Loucy (cell line): ENCODE measurements around the gene TFAP2D.
A peak's percentile ranks its signal among the peaks of the same experiment; 100 is the strongest.

ENCODE experiments used
- H2AFZ ChIP-seq: fragments of 200-600 bp; sonication (generic); 2 replicates; pipeline ENCODE4 v1.6.0; 2016; ENCODE audit warnings: antibody characterized with exemption, mild to moderate bottlenecking, low read length, moderate library complexity
- H3F3A ChIP-seq: fragments of 200-600 bp; 2 replicates; pipeline ENCODE4 v1.6.0; 2016; ENCODE audit warnings: antibody characterized with exemption, low read depth, mild to moderate bottlenecking
- H3K27me3 ChIP-seq: fragments of 200-600 bp; sonication (generic); 2 replicates; pipeline ENCODE4 v1.6.1; 2014; ENCODE audit warnings: low read length, mild to moderate bottlenecking; ENCODE audit not compliant: insufficient read depth, poor library complexity, severe bottlenecking
- H3K36me3 ChIP-seq: fragments of 200-600 bp; sonication (generic); 2 replicates; pipeline ENCODE4 v1.6.1; 2016; ENCODE audit warnings: low read length; ENCODE audit not compliant: insufficient read depth
- H3K4me1 ChIP-seq: fragments of 200-600 bp; sonication (generic); 2 replicates; pipeline ENCODE4 v1.5.1; 2014; ENCODE audit warnings: low read length, mild to moderate bottlenecking; ENCODE audit not compliant: insufficient read depth, poor library complexity, severe bottlenecking
- H3K4me2 ChIP-seq: fragments of 200-600 bp; sonication (generic); 2 replicates; pipeline ENCODE4 v1.6.0; 2014; ENCODE audit warnings: antibody characterized with exemption, low read length, low read depth, mild to moderate bottlenecking; ENCODE audit not compliant: poor library complexity, severe bottlenecking
- H3K4me3 ChIP-seq: fragments of 200-600 bp; sonication (generic); 2 replicates; pipeline ENCODE4 v1.5.1; 2014; ENCODE audit warnings: low read length, mild to moderate bottlenecking, mixed read lengths; ENCODE audit not compliant: poor library complexity, severe bottlenecking
- H3K79me2 ChIP-seq: fragments of 200-600 bp; sonication (generic); 2 replicates; pipeline ENCODE4 v1.6.1; 2014; ENCODE audit warnings: low read length; ENCODE audit not compliant: insufficient read depth
- H3K9ac ChIP-seq: fragments of 200-600 bp; sonication (generic); 2 replicates; pipeline ENCODE4 v1.6.0; 2014; ENCODE audit warnings: mild to moderate bottlenecking, low read depth, low read length, moderate library complexity; ENCODE audit not compliant: poor library complexity, severe bottlenecking
- H3K9me2 ChIP-seq: fragments of 200-600 bp; sonication (generic); replicated peaks from 2 replicates; pipeline ENCODE4 v1.6.1; 2016; ENCODE audit warnings: low read depth, low read length, mixed read lengths
- H3K9me3 ChIP-seq: fragments of 200-600 bp; sonication (generic); 2 replicates; pipeline ENCODE4 v1.6.1; 2014; ENCODE audit warnings: mild to moderate bottlenecking, antibody characterized with exemption, low read length, low read depth; ENCODE audit not compliant: insufficient read depth
- H4K20me1 ChIP-seq: fragments of 200-600 bp; sonication (generic); 2 replicates; pipeline ENCODE4 v1.6.0; 2014; ENCODE audit warnings: antibody characterized with exemption, low read length, mild to moderate bottlenecking; ENCODE audit not compliant: insufficient read depth, poor library complexity, severe bottlenecking
- EZH2phosphoT487 ChIP-seq: fragments of 200-600 bp; IDR thresholded peaks from 2 replicates; pipeline ENCODE4 v1.6.1; 2018; ENCODE audit warnings: antibody characterized with exemption, mild to moderate bottlenecking, moderate library complexity, borderline replicate concordance
- TF ChIP-seq, protein P1 (sequence below): fragments of 200-600 bp; sonication (generic); conservative IDR thresholded peaks from 2 replicates; pipeline ENCODE4 v1.5.1; 2014; ENCODE audit warnings: mild to moderate bottlenecking, antibody characterized with exemption, low read length

The TFAP2D gene

DNA sequence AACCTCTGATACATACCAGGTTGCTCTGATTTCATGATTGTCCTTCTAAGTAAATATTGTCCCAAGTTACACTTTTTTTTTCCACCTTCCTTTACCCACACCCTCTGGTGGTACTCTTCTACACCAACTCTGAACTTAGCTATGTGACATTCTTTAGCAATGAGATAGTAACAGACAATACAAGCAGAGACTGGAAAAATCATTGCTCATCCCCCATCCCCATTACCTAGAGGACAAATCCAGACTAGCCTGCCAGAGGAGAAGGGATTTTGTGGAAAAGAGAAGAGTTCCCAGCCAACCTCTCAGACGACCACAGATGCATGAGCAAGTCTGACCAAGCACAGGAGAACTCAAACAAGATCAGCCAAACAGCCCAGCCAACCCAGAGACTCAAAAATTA lies 72.6 kb downstream of the TFAP2D start:
- no peak overlapping the region for H3K9ac ChIP-seq
- H3K4me2 ChIP-seq: no peak overlapping the region
- H3K4me3 ChIP-seq: no peak overlapping the region
- no peaks in the 10 kb centered on the region for H3F3A ChIP-seq
- H3K9me2 ChIP-seq: no peaks in the 10 kb centered on the region
- no peaks in the 10 kb centered on the region for H4K20me1 ChIP-seq
- H3K9me3 ChIP-seq: no peaks in the 10 kb centered on the region
- H3K36me3 ChIP-seq: no peaks in the 10 kb centered on the region
- no peaks in the 10 kb centered on the region for H3K79me2 ChIP-seq
- no peak overlapping the region for H2AFZ ChIP-seq
- TF ChIP-seq, protein P1, sequence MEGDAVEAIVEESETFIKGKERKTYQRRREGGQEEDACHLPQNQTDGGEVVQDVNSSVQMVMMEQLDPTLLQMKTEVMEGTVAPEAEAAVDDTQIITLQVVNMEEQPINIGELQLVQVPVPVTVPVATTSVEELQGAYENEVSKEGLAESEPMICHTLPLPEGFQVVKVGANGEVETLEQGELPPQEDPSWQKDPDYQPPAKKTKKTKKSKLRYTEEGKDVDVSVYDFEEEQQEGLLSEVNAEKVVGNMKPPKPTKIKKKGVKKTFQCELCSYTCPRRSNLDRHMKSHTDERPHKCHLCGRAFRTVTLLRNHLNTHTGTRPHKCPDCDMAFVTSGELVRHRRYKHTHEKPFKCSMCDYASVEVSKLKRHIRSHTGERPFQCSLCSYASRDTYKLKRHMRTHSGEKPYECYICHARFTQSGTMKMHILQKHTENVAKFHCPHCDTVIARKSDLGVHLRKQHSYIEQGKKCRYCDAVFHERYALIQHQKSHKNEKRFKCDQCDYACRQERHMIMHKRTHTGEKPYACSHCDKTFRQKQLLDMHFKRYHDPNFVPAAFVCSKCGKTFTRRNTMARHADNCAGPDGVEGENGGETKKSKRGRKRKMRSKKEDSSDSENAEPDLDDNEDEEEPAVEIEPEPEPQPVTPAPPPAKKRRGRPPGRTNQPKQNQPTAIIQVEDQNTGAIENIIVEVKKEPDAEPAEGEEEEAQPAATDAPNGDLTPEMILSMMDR: no peak
- H3K4me1 ChIP-seq: no peaks in the 10 kb centered on the region
- H3K27me3 ChIP-seq: no peaks in the 10 kb centered on the region

DNA sequence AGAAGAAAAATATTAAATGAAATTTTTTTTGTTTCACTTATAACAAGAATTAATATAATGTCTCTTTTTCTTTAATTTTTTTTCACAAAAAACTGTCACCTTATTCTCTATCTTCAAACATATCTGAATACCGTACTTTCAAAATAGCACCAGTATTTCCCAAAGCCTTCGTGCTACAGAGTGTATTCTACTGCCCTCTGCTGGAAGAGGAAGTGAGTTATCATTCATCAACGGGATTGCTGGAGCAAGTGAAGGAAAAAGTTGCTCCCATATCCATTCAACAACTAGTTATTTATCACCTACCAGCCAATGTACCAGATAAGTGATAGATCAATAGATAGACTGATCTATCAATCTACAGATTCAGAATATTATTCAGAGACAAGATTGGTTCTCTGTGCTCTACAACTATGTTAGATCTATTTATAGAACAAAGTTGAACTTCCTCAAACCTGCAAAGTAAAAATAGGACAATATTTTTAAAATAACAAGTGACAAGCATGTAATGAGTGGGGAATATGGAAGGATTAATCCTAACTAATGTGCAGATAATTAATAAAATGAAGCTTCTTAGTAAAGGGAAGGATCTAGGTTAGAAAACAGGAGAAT lies 78.7 kb downstream of the TFAP2D start:
- H3K36me3 ChIP-seq: no peaks in the 10 kb centered on the region

DNA sequence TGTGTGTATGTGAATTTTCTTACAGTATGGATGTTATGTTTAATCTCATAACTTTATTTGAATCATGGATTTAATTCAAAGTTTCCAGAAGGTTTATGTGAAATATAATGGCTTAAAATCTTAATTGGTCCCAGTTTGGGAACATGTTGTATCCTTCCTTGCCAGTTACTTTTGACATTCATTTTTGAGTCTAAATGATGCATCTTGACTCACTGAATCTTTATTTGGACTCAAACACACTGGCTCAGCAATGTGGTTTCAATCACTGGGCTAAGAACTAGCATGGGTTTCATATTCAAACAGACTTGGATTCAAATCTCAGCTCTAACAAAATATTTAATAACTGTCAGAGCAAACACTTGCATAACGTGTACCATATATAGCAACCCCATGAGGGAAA lies 79.4 kb downstream of the TFAP2D start:
- Histone ChIP-seq H3K4me1 (no peaks in the 10 kb centered on the region), H3K9ac (no peak overlapping the region), H4K20me1 (no peaks in the 10 kb centered on the region), H3K79me2 (no peaks in the 10 kb centered on the region), H3K4me2 (no peak overlapping the region), H3K9me3 (no peaks in the 10 kb centered on the region), H3K36me3 (no peaks in the 10 kb centered on the region), H2AFZ (no peak overlapping the region), H3K4me3 (no peak overlapping the region), H3F3A (no peaks in the 10 kb centered on the region), H3K27me3 (no peaks in the 10 kb centered on the region), H3K9me2 (no peaks in the 10 kb centered on the region)
- no peak for TF ChIP-seq EZH2phosphoT487
- TF ChIP-seq, protein P1: no peak

More for the DNA sequence above, 78.7 kb downstream of the TFAP2D start:
- Histone ChIP-seq H3K4me2 (no peak overlapping the region), H3F3A (no peaks in the 10 kb centered on the region), H3K27me3 (no peaks in the 10 kb centered on the region), H3K79me2 (no peaks in the 10 kb centered on the region), H3K9ac (no peak overlapping the region), H3K4me3 (no peak overlapping the region), H3K9me2 (no peaks in the 10 kb centered on the region), H3K4me1 (no peaks in the 10 kb centered on the region), H2AFZ (0 out of 2 replicates have a peak overlapping the region, but pooled peaks have one; percentile 6), H4K20me1 (no peaks in the 10 kb centered on the region), H3K9me3 (no peaks in the 10 kb centered on the region)
- TF ChIP-seq, protein P1: peak; percentile 84
- no peak for TF ChIP-seq EZH2phosphoT487
